Activated T-helper 1 cell treated with anti-CD3 and anti-CD28 coated beads, Interleukin-2, amount 50 U/mL, for 16 hours (primary cell): Measurements from ENCODE around the gene GGA2.
"Not testable (repeated sequence)": the region's sequence is repeated elsewhere in the genome, so short reads cannot be mapped to it uniquely, and the experiment has no call there.

Experiments
- DNase-seq, 2 donors: peaks; one replicate each; pipeline ENCODE4 v3.0.0-alpha.2; 2020; ENCODE audit warnings: low read depth in 1 of 2, low spot score in 1 of 2

The GGA2 gene

DNA sequence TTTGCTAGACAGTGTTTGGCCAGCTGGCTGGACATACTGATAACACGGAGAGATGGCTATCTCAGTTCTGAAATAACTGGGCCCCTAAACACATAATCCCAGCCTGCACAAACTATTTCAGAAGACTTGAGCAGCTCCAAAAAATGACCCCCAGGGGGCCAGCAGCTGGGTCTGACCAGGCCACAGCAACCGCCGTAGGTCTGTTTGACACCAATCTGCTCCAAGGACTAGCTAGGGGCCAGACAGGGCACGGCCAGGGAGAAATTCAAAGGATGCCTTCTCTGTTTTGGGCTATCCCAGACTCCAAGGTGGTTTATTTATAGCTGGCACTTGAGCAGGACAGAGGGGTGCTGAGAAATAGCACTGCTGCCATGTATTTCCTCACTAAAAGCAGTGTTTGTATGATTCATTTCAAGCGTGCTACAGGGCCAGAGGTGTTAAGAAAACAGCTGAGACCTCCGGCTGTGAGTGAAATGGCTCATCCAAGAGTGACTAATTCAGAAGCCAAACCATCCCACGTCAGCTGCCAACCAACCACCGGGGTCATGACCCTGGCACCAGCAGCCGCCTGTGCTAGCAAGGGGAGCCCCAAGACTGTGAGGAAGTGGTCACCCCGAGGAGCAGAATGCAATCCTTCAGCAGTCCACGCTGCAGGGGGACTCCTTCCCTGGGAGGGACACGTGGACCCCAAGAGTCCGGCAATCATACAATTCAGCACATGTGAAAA, 5.7 kb downstream of the GGA2 start:
- peak; percentile 32 to 50 for DNase-seq

DNA sequence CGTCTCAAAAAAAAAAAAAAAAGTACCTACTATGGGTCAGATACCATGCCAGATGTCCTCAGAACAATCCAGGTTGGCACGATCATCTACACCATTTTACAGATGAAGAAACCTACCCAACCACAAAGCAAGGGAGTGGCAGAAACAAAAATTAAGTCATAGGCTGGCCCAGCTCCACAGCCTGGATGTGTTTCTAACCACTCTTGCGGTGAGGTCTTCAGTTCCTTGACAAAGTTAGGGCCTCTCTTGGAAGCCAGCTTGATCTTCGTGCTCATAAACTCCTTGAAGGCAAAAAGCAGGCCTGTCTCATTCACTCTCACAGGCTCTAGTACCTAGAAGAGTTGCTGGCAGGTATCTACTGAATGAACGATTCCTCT, 6.2 kb downstream of the GGA2 start:
- no peak for DNase-seq

DNA sequence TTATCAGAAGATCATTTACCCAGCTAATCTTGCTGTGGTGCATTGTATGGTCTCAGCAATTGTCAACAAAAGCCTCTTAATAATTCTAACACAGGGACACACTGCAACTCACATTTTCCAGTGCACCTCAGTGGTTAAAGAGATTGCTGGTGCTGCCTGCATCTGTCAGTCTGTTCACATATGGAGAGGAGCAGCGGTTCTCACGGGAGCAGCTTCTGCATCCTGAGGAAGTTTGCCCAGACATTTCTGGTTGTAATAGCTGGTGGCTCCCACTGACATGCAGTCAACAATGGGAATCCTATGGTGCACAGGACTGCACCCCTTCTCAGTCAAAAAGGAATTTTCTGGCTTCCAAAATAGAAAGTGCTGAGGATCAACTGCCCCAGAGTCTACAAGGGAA, 7.8 kb downstream of the GGA2 start:
- no peak for DNase-seq

DNA sequence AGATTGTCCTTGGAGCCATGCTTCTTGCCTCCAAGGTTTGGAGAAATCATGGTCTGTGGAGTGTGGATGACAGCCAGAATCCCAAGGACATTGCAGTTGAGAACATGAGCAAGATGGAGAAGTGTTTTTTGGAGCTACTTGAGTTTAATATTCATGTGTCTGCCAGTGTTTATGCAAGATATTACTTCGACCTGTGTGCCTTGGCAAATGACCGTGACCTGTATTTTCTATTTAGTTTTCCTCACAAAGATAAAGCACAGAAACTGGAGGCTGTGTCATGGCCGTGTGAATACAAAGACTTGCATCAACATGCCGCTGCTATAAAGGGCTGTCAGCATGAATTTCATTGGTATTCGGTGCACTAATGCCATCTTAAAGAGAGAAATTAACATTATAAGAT, 9.0 kb downstream of the GGA2 start:
- no peak for DNase-seq

DNA sequence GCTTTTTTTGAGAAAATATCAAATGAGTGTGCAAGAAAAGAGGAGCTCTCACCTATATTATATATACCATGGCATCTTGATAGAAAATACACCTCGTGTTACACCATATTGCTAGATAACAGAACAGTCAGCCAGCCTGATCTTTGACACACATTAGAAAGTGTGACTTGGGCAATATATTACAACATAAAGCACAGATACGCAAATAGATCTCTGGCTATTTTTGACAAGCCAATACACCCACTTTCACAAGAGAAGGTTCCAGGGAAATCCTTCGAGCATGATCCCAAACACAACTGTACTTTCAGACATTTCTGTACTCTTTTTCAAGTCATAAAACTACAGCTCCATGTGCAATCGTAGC, 9.4 kb downstream of the GGA2 start:
- no peak for DNase-seq

DNA sequence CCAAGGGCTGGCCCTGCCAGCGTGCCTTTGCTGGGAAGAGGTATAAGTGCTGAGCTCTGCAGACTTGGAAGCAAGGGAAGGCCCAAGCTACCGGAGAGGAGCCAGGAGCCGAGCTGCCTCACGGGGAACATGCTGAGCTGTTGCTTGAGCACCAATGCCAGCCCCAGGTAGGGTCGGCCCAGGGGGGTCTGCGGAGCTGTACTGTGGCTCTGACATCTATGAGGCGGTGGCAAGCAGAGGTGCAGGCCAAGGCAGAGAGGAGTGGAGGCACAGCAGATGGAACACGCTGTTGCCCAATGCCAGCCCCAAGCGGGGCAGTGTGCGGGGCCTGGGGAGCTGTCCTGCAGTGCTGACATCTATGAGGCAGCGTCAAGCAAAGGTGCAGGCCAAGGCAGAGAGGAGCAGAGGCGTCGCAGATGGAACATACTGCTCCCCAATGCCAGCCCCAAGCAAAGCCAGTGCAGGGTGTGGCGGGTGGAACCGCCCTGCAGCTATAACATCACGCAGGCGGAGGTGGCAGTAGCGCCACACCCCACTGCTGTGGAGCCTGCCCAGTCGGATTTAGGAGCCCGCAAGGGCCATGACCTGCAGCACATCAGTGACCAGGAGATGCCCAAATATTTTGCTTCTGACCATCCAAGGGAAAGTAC, 10.0 kb downstream of the GGA2 start:
- no peak for DNase-seq

DNA sequence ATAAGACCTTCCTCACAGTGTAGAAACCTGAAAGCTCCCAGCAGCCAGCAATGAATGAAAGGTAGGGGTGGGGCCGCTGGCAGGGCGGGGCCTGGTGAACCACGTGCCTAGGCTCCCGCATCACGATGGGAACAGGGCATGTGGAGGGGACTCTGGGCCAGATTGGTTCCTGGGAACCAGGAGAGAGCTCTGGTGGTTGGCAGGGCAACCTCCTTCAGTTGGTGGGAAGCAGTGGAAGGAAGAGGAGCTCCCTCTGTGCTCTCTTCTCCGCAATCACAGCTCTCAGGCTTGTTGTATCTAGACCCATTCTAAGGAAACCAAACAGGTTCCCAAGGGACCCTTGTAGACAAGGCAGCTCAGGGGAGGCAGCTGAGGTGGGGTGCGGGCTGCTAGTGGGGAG, 10.5 kb downstream of the GGA2 start:
- no peak for DNase-seq

DNA sequence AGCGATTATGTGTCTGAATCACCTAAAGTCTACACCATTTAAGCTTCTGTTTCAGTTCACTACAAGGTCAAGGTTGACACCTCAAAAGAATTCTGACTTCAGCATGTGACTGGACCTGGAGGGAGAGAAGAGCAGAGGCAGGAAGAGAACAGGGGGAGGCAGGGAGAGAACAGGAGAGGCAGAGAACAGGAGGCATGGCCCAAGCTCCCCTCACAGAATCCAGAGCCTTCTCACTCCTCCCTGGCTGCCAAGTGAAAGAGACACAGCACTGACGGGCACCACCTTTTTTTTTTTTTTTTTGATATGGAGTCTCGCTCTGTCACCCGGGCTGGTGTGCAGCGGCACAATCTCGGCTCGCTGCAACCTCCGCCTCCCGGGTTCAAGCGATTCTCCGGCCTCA, 11.4 kb downstream of the GGA2 start:
- DNase-seq: no peak

DNA sequence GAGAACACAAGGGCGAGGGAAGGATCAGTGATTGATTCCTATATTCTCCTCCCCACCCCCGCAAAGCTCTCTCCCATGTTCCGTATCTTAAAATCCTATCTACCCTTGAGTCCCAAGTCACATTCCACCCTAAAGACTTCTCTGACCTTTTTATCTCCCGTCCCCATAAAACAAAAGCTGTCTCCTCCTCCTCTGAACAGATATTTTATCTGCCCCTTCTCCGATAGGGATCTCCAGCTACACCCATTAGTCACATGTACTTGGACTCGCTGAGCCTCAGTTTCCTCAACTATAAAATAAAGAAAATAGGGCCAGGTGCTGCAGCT, 12.8 kb downstream of the GGA2 start:
- no peak for DNase-seq

DNA sequence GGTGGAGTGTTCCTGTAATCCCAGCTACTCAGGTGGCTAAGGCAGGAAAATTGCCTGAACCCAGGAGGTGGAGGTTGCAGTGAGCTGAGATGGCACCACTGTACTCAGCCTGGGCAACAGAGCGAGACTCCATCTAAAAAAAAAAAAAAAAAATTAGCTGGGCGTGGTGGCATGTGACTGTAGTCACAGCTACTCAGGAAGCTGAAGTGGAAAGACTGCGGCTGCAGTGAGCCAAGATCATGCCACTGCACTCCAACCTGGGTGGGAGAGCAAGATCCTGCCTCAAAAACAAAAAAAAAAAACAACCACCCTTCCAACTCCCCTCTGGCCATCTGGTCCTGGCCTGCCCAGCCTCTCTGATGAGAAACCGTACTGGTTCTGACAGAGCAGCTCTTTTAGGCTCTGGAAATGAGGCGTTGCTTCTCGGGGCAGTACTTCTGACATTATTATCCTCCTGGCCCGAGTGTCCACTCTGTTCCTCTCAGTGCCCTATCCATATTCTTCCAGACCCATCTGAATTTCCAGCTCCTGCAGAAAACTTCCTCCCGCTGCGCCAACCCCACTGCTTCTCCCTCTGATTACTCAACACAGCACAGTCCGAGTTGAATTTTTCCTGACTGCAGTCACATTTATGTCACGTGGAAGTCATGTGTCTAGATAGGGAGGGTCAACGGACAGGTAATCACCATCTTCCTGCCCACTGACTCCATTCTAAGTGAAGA, 13.3 kb downstream of the GGA2 start:
- DNase-seq: no peak

DNA sequence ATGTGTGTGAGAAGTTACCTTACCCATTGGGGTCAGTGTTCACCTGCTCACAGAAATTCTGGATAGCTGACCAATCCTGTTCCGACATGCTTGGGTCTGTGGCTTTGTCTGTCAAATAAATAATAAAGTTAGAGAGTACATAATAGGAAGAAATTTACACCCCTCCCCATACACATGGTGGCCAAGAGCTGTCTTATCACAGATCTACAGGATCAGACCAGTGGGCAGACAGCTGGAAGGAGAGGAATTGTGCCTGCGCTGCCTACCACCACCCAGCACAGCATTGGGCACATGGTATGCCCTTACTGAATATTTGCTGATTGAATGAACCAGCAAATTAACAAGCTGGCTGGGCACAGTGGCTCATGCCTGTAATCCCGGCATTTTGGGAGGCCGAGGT, 14.6 kb downstream of the GGA2 start:
- no peak for DNase-seq

DNA sequence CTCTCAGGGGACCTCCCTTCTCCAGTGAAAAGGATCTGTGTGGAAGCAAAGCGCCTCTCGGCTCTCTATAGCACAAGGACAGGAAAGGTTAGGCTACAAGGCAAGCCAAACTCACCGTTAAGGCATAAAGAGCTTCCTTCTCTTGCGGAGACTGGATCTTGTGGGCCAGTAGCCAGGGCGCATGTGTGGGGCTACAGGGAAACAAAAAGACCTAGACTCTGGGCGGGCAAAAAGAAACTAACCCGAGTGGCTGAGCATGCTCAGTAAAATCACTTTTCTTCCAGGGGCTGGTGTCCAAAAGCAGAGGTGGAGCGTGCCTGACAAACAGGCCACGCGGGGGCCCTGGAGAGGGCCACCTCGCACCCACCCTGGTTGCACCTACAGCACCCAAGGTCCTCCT, 16.1 kb downstream of the GGA2 start:
- DNase-seq: no peak

DNA sequence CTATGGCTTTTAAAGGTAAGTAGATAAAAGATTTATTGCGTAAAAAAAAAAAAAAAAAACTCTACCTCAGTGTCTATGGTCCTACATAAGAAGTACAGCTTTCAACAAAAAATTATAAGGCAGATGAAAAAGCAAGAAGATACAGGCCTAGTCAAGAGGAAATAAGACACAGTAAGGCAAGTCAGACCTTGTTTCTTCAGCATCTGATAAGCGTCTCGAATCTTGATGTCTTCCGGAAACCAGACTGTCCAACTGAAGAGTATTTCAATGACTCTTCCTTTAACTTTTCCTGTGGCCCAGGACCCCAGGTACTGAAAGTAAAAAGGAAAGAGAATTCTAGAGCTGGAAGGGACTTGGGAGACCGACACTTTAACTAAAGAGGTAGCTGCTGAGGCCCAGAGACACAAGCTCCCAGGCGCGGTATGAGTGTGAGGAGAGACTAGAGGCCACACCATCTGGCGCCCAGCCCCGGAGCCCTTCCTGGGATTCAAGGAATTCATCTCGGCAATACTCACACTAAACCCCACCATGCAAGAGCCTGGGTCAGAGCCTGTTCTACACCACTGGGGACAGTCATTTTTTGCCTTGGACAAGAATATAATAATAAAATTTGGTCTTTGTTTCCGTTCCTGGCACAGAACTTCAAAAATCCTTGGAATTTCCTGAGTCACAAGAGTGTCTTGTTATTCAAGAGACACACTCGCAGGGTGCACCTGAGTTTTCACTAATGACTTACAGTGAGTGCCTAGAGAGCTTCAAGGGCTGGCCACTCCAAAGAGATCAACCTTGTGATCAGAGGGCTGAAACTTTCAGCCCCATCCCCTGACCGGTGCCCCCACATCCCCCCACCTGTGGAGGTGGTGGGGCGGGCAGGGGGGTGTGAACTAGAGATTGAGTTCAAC, 18.6 kb downstream of the GGA2 start:
- no peak for DNase-seq

DNA sequence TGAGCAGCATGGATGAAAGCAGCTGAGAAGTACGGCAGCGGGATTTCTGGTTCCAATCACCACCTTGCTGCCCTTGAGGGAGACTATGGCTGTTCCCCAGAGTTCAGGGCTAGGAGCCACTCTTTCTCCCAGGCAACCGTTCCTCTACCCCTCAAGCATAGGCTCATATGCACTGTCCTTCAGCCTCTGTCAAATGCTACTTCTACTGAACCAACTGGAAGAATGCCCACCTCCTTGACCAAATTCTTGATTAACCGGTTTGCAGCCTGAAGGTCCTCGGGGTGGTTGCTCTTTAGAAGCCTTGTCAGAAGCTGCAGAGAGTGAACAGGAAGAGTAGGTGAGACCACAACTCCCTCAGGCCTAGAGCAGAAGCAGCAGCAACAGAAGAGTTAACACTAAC, 23.8 kb downstream of the GGA2 start:
- DNase-seq: no peak

DNA sequence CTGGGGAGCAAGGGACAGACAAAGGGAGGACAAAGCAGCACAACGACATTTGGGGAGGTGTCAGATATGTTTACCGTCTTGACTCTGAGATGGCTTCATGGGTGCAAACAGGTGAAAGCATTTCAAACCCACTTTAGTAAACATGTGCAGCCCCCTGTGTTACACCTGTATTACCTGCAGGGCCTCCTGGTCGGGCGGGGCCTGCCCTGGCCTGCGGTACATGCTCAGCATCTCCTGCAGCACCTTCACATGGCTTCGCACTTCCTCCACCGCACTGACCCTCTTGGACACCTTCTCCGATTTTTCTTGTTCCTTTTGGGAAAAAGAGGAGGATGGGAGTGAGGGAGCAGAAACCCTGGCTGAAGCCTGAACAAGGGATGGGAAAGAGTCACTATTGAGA, 24.5 kb downstream of the GGA2 start:
- DNase-seq: no peak

DNA sequence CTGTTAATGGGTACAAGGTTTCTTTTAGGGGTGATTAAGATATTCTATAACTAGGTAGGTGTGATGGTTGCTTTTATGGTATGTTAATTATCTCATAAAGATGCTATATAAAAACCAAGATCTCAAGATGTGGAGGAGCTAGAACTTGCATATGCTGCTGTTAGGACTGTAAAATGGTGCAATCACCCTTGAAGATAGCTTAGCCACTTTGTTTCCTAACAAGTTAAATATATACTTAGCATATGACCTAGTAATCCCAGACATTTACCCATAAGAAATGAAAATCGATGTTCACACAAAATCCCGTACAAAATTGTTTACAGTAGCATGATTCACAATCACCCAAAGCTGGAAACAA, 25.1 kb downstream of the GGA2 start:
- DNase-seq: no peak

DNA sequence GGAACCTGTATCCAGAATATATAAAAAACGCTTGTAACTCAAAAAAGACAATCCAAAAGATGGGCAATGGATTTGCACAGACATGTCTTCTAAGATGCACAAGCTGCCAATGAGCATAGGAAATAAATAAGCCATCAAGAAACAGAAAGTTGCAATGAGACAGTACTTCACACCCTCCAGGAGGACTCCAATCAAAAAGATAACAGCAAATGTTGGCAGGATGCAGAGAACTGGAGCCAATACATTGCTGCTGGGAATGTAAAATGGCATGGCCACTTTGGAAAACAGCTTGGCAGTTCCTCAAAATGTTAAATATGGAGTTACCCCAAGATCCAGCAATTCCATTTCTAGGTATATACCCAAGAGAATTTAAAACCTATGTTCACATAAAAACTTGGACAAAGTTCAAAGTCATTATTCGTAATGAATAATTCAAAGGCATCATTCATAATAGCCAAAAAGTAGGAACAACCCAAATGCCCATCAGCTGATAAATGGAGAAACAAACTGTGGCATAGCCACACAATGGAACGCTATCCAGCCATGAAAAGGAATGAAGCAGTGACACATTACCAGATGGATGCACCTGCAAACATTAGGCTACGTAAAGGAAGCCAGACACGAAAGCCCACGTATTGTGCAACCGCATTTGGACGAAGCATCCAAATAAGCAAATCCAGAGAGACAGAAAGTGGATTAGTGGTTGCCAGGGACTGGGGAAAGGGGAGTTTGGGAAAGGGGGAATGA, 25.6 kb downstream of the GGA2 start:
- DNase-seq: no peak

DNA sequence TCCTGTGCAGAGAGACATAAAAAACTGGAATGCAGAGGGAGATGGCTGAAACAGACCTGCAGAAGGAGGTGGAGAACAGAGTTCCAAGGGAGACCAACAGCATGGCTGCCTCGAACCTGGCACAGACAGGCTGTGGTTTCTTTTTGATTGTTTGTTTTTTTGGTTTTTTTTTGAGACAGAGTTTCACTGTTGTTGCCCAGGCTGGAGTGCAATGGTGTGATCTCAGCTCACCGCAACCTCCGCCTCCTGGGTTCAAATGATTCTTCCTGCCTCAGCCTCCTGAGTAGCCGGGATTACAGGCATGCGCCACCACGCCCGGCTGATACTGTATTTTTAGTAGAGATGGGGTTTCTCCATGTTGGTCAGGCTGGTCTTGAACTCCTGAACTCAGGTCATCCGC, 26.8 kb downstream of the GGA2 start:
- not testable (repeated sequence) for DNase-seq

DNA sequence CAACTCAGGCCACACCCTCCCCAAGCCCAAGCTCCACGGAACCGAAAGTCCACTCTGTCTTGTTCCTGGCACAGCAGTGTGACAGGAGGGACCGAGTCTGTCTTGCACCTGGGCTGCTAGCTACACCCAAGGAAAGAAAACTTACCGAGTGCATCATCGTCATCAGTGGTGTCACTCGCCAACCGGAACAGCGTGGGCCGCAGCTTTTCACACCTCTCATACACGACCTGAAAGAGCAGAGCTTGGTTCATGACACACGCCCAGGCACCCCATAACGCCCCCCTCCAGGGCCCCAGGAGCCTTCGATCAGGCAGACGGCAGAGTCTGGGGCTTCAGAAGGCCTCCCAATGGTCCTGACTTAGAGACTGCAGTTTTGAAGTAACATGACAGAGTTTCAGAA, 27.5 kb downstream of the GGA2 start:
- DNase-seq: peak in 1 of 2 donors; percentile 24

DNA sequence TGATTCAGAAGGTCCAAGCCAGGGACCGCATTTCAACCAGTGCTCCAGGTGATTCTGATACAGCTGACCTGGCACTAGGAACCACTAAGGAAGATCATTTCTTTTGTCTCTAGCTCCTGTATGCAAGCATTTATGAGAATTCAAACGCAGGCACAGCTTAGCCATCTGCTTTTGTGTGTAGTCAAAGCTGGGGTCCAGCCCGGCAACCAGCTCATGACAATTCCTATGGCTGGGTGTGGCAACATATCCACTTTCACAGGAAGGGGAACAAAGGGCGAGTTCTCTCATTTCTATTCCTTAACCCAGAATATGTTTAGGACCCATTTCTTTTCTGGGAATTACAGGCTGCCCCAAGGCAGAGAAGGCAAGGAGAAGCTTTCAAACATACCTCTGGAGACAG, 30.0 kb downstream of the GGA2 start:
- no peak for DNase-seq

DNA sequence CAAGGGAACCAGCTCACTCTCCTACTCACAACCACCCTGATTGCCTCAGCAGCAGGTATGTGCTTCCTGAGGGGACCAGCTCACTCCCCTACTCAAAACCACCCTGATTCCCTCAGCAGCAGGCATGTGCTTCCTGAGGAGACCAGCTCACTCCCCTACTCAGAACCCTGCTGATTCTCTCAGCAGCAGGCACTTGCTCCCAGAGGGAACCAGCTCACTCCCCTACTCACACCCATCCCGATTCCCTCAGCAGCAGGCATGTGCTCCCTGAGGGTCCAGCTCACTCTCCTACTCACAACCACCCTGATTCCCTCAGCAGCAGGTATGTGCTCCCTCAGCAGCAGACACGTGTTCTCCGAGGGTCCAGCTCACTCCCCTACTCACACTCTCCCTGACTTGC, 31.2 kb downstream of the GGA2 start:
- no peak for DNase-seq
